ENCODE results near the gene WDR11. TPM values are rescaled to one million over a fixed set of nuclear protein-coding genes. Genes with fewer than 3 reads are reported as not detected.

WDR11 gene
- total RNA-seq, 1 experiment from 2014 or later = 48.3 TPM

DNA sequence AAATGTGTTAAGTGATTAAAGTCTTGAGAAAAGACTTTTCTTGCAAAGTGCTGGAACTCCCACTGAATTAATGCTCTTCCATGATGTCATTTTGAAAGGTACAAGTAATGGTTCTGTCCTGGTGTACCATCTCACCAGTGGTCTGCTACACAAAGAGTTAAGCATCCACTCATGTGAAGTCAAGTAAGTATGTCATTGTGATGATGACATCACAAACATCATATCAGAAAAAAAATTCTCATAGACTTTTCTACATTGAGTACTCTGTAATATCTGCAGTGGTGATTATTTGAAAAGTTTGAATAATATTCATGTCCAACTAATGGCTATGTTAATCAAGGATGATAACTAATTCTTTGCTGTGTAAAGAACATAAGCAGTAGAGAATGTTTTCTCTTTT is 22.6 kb downstream of the WDR11 start:
- no peak overlapping the region for H3K9ac ChIP-seq (ENCODE audit: low read length)
- CTCF ChIA-PET = no interaction called here
- no peak for ATAC-seq

More for the DNA sequence above, 22.6 kb downstream of the WDR11 start:
- H3K9me2 ChIP-seq (ENCODE audit: insufficient read depth) = no peaks in the 10 kb centered on the region
- no peak overlapping the region for H3K4me2 ChIP-seq (ENCODE audit: low read length)
- no peak overlapping the region for H3K4me3 ChIP-seq (replicated peaks in 1 of 2; ENCODE audit: low read depth in 1 of 2, low read length in 2 of 2)
- H3K36me3 ChIP-seq (ENCODE audit: control insufficient read depth in 1 of 2, insufficient read depth in 2 of 2, low read length in 2 of 2) = peaks cover 11 to 12% of the 10 kb centered on the region in 2 experiments; a peak in 3 of 4 replicates
- ChIA-PET RAD21 (ENCODE audit: low non-redundant PET in 1 of 2, low total read pairs in 2 of 2, uncharacterized antibody in 2 of 2, unreplicated experiment in 2 of 2) (no interaction called here), POLR2A (no interaction called here)
- no peak for DNase-seq (ENCODE audit: low read depth, low spot score)
- intact Hi-C loops (cut with micrococcal nuclease) = no loop called here
- BruUV-seq (replicated peaks) = no TSS peak
- no peaks in the 10 kb centered on the region for H3K27me3 ChIP-seq (ENCODE audit: insufficient read depth, low read length)
- H3K4me1 ChIP-seq (ENCODE audit: control insufficient read depth in 1 of 2, insufficient read depth in 2 of 2, low read length in 2 of 2) = no peaks in the 10 kb centered on the region
- H4K20me1 ChIP-seq (ENCODE audit: insufficient read depth) = no peaks in the 10 kb centered on the region
- TF ChIP-seq SRF (IDR thresholded peaks at IDR 0.05; ENCODE audit: low read depth) = no peak
- TF ChIP-seq EGR1 (IDR thresholded peaks at IDR 0.05; ENCODE audit: low read depth) = no peak
- no peak for TF ChIP-seq YY1 (IDR thresholded peaks at IDR 0.05; ENCODE audit: extremely low read depth, insufficient replicate concordance, low read depth, low read length)
- no peak for TF ChIP-seq SIN3A (IDR thresholded peaks at IDR 0.05; ENCODE audit: low read depth)
- TF ChIP-seq, protein P1, sequence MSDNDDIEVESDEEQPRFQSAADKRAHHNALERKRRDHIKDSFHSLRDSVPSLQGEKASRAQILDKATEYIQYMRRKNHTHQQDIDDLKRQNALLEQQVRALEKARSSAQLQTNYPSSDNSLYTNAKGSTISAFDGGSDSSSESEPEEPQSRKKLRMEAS (IDR thresholded peaks at IDR 0.05) = no peak
- no peak for TF ChIP-seq EZH2 (IDR thresholded peaks at IDR 0.05)
- TF ChIP-seq, protein P2, sequence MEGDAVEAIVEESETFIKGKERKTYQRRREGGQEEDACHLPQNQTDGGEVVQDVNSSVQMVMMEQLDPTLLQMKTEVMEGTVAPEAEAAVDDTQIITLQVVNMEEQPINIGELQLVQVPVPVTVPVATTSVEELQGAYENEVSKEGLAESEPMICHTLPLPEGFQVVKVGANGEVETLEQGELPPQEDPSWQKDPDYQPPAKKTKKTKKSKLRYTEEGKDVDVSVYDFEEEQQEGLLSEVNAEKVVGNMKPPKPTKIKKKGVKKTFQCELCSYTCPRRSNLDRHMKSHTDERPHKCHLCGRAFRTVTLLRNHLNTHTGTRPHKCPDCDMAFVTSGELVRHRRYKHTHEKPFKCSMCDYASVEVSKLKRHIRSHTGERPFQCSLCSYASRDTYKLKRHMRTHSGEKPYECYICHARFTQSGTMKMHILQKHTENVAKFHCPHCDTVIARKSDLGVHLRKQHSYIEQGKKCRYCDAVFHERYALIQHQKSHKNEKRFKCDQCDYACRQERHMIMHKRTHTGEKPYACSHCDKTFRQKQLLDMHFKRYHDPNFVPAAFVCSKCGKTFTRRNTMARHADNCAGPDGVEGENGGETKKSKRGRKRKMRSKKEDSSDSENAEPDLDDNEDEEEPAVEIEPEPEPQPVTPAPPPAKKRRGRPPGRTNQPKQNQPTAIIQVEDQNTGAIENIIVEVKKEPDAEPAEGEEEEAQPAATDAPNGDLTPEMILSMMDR (IDR thresholded peaks at IDR 0.05 in 2 of 3, conservative IDR thresholded peaks at IDR 0.05 in 1 of 3; ENCODE audit: borderline replicate concordance in 1 of 3, insufficient read depth in 1 of 3, low read depth in 2 of 3, low read length in 2 of 3) = no peak
- TF ChIP-seq POLR2A (IDR thresholded peaks at IDR 0.05; ENCODE audit: borderline replicate concordance, extremely low read depth, insufficient read depth, insufficient read length) = no peak
- TF ChIP-seq, protein P3, sequence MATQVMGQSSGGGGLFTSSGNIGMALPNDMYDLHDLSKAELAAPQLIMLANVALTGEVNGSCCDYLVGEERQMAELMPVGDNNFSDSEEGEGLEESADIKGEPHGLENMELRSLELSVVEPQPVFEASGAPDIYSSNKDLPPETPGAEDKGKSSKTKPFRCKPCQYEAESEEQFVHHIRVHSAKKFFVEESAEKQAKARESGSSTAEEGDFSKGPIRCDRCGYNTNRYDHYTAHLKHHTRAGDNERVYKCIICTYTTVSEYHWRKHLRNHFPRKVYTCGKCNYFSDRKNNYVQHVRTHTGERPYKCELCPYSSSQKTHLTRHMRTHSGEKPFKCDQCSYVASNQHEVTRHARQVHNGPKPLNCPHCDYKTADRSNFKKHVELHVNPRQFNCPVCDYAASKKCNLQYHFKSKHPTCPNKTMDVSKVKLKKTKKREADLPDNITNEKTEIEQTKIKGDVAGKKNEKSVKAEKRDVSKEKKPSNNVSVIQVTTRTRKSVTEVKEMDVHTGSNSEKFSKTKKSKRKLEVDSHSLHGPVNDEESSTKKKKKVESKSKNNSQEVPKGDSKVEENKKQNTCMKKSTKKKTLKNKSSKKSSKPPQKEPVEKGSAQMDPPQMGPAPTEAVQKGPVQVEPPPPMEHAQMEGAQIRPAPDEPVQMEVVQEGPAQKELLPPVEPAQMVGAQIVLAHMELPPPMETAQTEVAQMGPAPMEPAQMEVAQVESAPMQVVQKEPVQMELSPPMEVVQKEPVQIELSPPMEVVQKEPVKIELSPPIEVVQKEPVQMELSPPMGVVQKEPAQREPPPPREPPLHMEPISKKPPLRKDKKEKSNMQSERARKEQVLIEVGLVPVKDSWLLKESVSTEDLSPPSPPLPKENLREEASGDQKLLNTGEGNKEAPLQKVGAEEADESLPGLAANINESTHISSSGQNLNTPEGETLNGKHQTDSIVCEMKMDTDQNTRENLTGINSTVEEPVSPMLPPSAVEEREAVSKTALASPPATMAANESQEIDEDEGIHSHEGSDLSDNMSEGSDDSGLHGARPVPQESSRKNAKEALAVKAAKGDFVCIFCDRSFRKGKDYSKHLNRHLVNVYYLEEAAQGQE (IDR thresholded peaks at IDR 0.05; ENCODE audit: low read depth) = no peak
- H3K79me2 ChIP-seq (ENCODE audit: insufficient read depth, low read length) = no peaks in the 10 kb centered on the region
- H2AFZ ChIP-seq (ENCODE audit: low read depth, low read length, poor library complexity, severe bottlenecking) = no peak overlapping the region
- no peaks in the 10 kb centered on the region for H3K9me3 ChIP-seq (ENCODE audit: control insufficient read depth in 1 of 2, insufficient read depth in 1 of 2, low read depth in 1 of 2, low read length in 2 of 2)
- no peak overlapping the region for H3K27ac ChIP-seq (ENCODE audit: low read depth, low read length)

Measured in HCT116 (cell line).